Stomach smooth muscle (tissue), 2 donors: Measurements from ENCODE around the gene KIF26B.

Experiments
- H3K27ac ChIP-seq: one replicate; pipeline ENCODE4 v1.7.0; 2013; ENCODE audit warnings: mild to moderate bottlenecking, low read length, inconsistent platforms
- H3K27me3 ChIP-seq, 2 donors: one replicate each; pipeline ENCODE4 v1.7.0; 2013; ENCODE audit warnings: low read length in 2 of 2; ENCODE audit not compliant: insufficient read depth in 2 of 2, control insufficient read depth in 1 of 2
- H3K36me3 ChIP-seq, 2 donors: one replicate each; pipeline ENCODE4 v1.7.0; 2013; ENCODE audit warnings: low read length in 2 of 2; ENCODE audit not compliant: control insufficient read depth in 2 of 2, insufficient read depth in 2 of 2
- H3K4me1 ChIP-seq: one replicate; pipeline ENCODE4 v1.7.0; 2013; ENCODE audit warnings: low read length; ENCODE audit not compliant: control insufficient read depth, insufficient read depth
- H3K4me3 ChIP-seq, 2 donors: one replicate each; pipeline ENCODE4 v1.7.0; 2013; ENCODE audit warnings: low read length in 2 of 2
- H3K9ac ChIP-seq, 2 donors: one replicate each; pipeline ENCODE4 v1.7.0; 2013; ENCODE audit warnings: low read length in 2 of 2, mild to moderate bottlenecking in 1 of 2
- H3K9me3 ChIP-seq, 2 donors: one replicate each; pipeline ENCODE4 v1.7.0; 2013; ENCODE audit warnings: low read length in 2 of 2; ENCODE audit not compliant: control insufficient read depth in 2 of 2
- donor health status: healthy.
- donor health status: Pancreatic carcinoma.

The KIF26B gene

GRCh38 chr1:245645406-245645805 lies 490.6 kb downstream of the KIF26B start:
- H3K36me3 ChIP-seq, result no peaks in the 10 kb centered on the region
- no peak overlapping the region for H3K27ac ChIP-seq
- H3K4me3 ChIP-seq, result no peak overlapping the region
- no peak overlapping the region for H3K9ac ChIP-seq
- no peaks in the 10 kb centered on the region for H3K4me1 ChIP-seq
- no peaks in the 10 kb centered on the region for H3K27me3 ChIP-seq
- peaks cover 2 to 15% of the 10 kb centered on the region in 2 donors for H3K9me3 ChIP-seq

GRCh38 chr1:245645894-245646293 lies 491.1 kb downstream of the KIF26B start:
- no peak overlapping the region for H3K9ac ChIP-seq
- H3K36me3 ChIP-seq, result no peaks in the 10 kb centered on the region
- no peaks in the 10 kb centered on the region for H3K27me3 ChIP-seq
- peaks cover 2 to 14% of the 10 kb centered on the region in 2 donors for H3K9me3 ChIP-seq
- no peak overlapping the region for H3K4me3 ChIP-seq
- H3K27ac ChIP-seq, result no peak overlapping the region
- no peaks in the 10 kb centered on the region for H3K4me1 ChIP-seq

DNA sequence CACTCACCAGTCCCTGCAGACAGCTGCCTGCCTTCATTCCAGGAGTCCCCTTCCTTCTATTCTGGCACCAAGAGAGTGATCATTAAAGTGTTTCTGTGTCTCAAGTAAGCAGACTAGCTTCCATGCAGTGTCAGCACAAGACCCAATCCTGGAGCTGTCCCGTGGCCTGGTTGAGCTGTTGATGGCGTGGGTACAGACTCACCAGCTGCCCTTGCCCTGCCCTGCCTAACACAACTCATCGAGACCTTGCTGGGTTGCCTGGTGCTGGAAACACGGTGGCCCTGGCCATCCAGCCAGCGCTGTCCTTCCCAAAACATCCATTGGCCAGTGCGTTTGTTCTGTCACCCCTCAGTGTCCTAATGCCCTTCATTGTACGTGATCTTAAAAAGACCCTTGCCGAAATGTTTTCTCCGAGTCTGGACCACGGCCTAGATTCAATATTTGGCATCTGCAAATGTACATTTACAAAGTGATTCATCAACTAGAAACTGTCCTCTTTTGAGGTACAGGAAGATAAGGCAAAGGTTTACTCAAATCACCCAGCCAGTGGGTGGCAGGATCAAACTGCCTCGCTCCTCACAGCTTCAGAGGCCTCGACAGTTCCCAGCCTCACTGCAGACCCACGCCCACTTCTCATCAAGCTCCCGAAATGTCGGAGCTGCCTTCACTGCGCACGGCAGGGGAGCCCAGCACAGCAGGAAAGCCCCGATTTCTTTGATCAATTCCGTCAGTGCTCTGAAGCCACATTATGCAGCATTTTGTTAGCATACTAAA lies 494.2 kb downstream of the KIF26B start:
- Histone ChIP-seq H3K9ac (no peak overlapping the region), H3K27me3 (no peaks in the 10 kb centered on the region), H3K4me1 (no peaks in the 10 kb centered on the region), H3K36me3 (no peaks in the 10 kb centered on the region), H3K9me3 (peaks cover 0 to 2% of the 10 kb centered on the region in 2 donors), H3K27ac (no peak overlapping the region), H3K4me3 (no peak overlapping the region)

DNA sequence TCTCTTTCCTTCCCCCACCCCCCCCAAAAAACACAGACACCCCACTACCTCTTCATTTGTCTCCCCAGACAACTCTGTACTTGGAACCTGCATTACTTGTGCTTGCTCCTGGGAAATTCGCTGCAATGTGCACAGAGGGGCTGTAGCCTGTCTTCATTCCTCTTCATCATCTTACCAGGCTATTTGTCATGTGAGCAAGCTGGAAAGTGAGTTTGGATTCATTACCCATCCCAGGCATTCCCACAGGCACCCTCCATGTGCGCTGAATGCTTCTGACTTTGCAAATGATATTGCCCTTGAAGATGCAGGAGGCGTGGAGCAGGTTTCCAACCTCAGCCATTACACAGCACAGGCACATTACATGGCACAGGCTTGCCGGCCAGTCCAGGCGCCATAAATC lies 494.9 kb downstream of the KIF26B start:
- Histone ChIP-seq H3K4me1 (no peaks in the 10 kb centered on the region), H3K9ac (no peak overlapping the region), H3K27me3 (no peaks in the 10 kb centered on the region), H3K9me3 (peaks cover 0 to 2% of the 10 kb centered on the region in 2 donors), H3K27ac (no peak overlapping the region), H3K4me3 (no peak overlapping the region), H3K36me3 (no peaks in the 10 kb centered on the region)

DNA sequence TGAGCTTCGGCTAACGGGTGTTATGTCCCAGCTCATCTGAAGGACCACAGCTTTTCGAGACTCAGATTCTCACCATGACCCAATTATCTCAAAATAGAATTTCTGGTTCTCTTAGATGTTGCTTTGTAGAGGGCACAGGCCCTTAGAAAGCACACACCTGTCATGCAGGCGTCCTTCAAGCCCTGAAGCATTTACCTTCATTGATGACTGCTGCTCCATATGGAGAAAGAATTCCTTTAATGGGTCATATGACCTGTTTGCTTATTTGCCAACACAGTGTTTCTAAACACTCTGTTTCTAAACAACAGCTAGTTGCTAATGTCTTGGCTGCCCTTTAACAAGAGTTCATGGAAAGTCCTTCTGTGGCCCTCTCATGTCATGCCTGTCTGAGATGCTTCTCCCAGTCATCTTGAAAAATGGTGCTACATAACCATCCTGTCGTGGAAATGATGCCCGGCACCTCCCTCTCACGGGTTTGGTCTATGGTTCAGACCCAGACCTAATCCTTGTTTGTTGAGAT lies 495.7 kb downstream of the KIF26B start:
- Histone ChIP-seq H3K4me3 (no peak overlapping the region), H3K27ac (no peak overlapping the region), H3K9me3 (no peaks in the 10 kb centered on the region), H3K9ac (no peak overlapping the region), H3K4me1 (no peaks in the 10 kb centered on the region), H3K27me3 (no peaks in the 10 kb centered on the region), H3K36me3 (no peaks in the 10 kb centered on the region)

GRCh38 chr1:245651093-245651492 lies 496.3 kb downstream of the KIF26B start:
- Histone ChIP-seq H3K4me1 (no peaks in the 10 kb centered on the region), H3K4me3 (no peak overlapping the region), H3K9me3 (no peaks in the 10 kb centered on the region), H3K27me3 (no peaks in the 10 kb centered on the region), H3K27ac (no peak overlapping the region), H3K9ac (no peak overlapping the region), H3K36me3 (no peaks in the 10 kb centered on the region)

GRCh38 chr1:245652116-245652515 lies 497.3 kb downstream of the KIF26B start:
- no peaks in the 10 kb centered on the region for H3K27me3 ChIP-seq
- no peak overlapping the region for H3K9ac ChIP-seq
- no peaks in the 10 kb centered on the region for H3K9me3 ChIP-seq
- H3K4me1 ChIP-seq, result no peaks in the 10 kb centered on the region
- no peak overlapping the region for H3K4me3 ChIP-seq
- H3K27ac ChIP-seq, result no peak overlapping the region
- no peaks in the 10 kb centered on the region for H3K36me3 ChIP-seq

- H3K27me3 ChIP-seq, result no peaks in the 10 kb centered on the region
- no peak overlapping the region for H3K27ac ChIP-seq
- no peaks in the 10 kb centered on the region for H3K4me1 ChIP-seq
- H3K36me3 ChIP-seq, result no peaks in the 10 kb centered on the region
- H3K4me3 ChIP-seq, result no peak overlapping the region
- H3K9me3 ChIP-seq, result no peaks in the 10 kb centered on the region
- H3K9ac ChIP-seq, result no peak overlapping the region
These were observed 498.1 kb downstream of the KIF26B start for GRCh38 chr1:245652660-245653427.

DNA sequence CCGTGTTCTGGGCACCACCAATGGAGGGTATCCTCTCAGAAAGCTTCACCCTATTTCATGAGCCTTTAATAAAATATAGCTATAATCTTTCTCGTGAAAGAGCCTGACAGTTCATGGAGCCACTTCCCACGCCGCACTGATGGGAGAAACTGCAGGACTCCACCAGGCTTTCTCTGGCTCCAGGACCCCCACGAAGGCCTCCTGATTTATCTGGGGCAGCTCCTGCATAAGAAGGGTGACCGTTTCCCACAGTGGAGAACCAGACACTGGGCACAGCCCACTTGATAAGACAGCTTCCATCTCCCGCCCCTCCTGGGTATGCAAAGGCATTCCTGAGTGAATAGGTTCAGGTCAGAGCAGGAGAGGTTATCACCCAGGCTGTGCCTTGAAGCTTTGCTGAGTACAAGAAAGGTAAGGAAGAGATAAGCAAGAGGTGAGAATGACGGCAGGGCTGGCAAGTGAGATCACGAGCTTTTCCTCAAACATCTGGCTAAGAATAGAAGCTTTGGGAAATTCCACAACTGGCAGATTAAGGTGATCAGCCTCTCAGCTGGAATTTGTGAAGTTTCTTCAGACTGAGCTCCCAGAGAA lies 499.8 kb downstream of the KIF26B start:
- no peak overlapping the region for H3K4me3 ChIP-seq
- H3K27ac ChIP-seq, result no peak overlapping the region
- no peak overlapping the region for H3K9ac ChIP-seq
- no peaks in the 10 kb centered on the region for H3K9me3 ChIP-seq
- no peaks in the 10 kb centered on the region for H3K4me1 ChIP-seq
- H3K36me3 ChIP-seq, result no peaks in the 10 kb centered on the region
- H3K27me3 ChIP-seq, result no peaks in the 10 kb centered on the region

- Histone ChIP-seq H3K27ac (no peak overlapping the region), H3K9ac (no peak overlapping the region), H3K9me3 (no peaks in the 10 kb centered on the region), H3K4me3 (no peak overlapping the region), H3K27me3 (no peaks in the 10 kb centered on the region), H3K36me3 (no peaks in the 10 kb centered on the region), H3K4me1 (no peaks in the 10 kb centered on the region)
These were observed 501.5 kb downstream of the KIF26B start for GRCh38 chr1:245656189-245656717.
